A673 (cell line): ENCODE data around the gene CAPN8. TPM values are rescaled to one million over a fixed set of nuclear protein-coding genes. Genes with fewer than 3 reads are reported as not detected.

ENCODE experiments used
- BruUV-seq: library from RNA; stranded (reverse); fragments of 400-500 nt; replicated peaks from 2 replicates; lab custom pipeline; 2021; lab: Mats Ljungman, UMichigan
- CTCF ChIA-PET: fragments of 300-600 bp; sonication (Branson Sonifier 250); formaldehyde crosslinking; loops from one replicate; lab custom pipeline; 2022; ENCODE audit warnings: antibody characterized with exemption; lab: Charles Lee
- POLR2A ChIA-PET: fragments of 300-600 bp; sonication (Branson Sonifier 250); formaldehyde crosslinking; loops from one replicate; lab custom pipeline; 2022; ENCODE audit warnings: antibody characterized with exemption; ENCODE audit not compliant: low non-redundant PET; lab: Charles Lee
- DNase-seq: peaks from one replicate; pipeline ENCODE4 v3.0.0-alpha.2; 2015; ENCODE audit warnings: low spot score
- H3K27ac ChIP-seq: fragments of 200-600 bp; sonication (generic); 2 replicates; pipeline ENCODE4 v1.5.1; 2016; ENCODE audit warnings: mixed run types, low read depth, mild to moderate bottlenecking, mixed read lengths, antibody characterized with exemption, low read length; ENCODE audit not compliant: poor library complexity, severe bottlenecking
- H3K27me3 ChIP-seq: fragments of 200-600 bp; sonication (generic); replicated peaks from 2 replicates; pipeline ENCODE4 v1.6.1; 2017; ENCODE audit warnings: mixed run types, low read depth, mild to moderate bottlenecking, mixed read lengths, antibody characterized with exemption, low read length; ENCODE audit not compliant: insufficient read depth, poor library complexity
- H3K36me3 ChIP-seq: fragments of 200-600 bp; sonication (generic); 2 replicates; pipeline ENCODE4 v1.6.1; 2016; ENCODE audit warnings: mixed run types, mild to moderate bottlenecking, mixed read lengths, antibody characterized with exemption, low read length; ENCODE audit not compliant: insufficient read depth, poor library complexity, severe bottlenecking
- H3K4me1 ChIP-seq: fragments of 200-600 bp; sonication (generic); 2 replicates; pipeline ENCODE4 v1.6.1; 2017; ENCODE audit warnings: mixed run types, mild to moderate bottlenecking, mixed read lengths, antibody characterized with exemption, low read length; ENCODE audit not compliant: insufficient read depth, poor library complexity, severe bottlenecking
- H3K4me3 ChIP-seq: fragments of 200-600 bp; sonication (generic); 2 replicates; pipeline ENCODE4 v1.5.1; 2016; ENCODE audit warnings: low read depth, mixed run types, mild to moderate bottlenecking, mixed read lengths, low read length; ENCODE audit not compliant: poor library complexity, severe bottlenecking
- H3K9me3 ChIP-seq: fragments of 200-600 bp; sonication (generic); 2 replicates; pipeline ENCODE4 v1.6.1; 2016; ENCODE audit warnings: mixed run types, low read depth, mild to moderate bottlenecking, mixed read lengths, antibody characterized with exemption, low read length; ENCODE audit not compliant: poor library complexity, severe bottlenecking
- EZH2 ChIP-seq: fragments of 200-600 bp; sonication (generic); IDR thresholded peaks from 2 replicates; pipeline ENCODE4 v1.6.1; 2017; ENCODE audit warnings: borderline replicate concordance, low read depth, mild to moderate bottlenecking, mixed read lengths, antibody characterized with exemption, low read length; ENCODE audit not compliant: poor library complexity, severe bottlenecking
- intact Hi-C: fragments of 100-400 bp; cut with micrococcal nuclease; formaldehyde crosslinking; loops from one replicate; pipeline ENCODE4 v1.10.0; 2022; ENCODE audit not compliant: unreplicated experiment
- total RNA-seq: library from RNA; stranded (reverse); gene quantifications from 2 replicates; pipeline ENCODE4 v1.2.3, GENCODE V29; 2021
- TF ChIP-seq, protein P1 (sequence below): fragments of 300-800, 200-600 bp; sonication (generic); conservative IDR thresholded peaks from 2 replicates; pipeline ENCODE4 v1.5.1; 2017; ENCODE audit warnings: low read depth, mild to moderate bottlenecking, antibody characterized with exemption, low read length, moderate library complexity, mixed read lengths

Gene CAPN8
- total RNA-seq, 1 experiment from 2014 or later = not detected

DNA sequence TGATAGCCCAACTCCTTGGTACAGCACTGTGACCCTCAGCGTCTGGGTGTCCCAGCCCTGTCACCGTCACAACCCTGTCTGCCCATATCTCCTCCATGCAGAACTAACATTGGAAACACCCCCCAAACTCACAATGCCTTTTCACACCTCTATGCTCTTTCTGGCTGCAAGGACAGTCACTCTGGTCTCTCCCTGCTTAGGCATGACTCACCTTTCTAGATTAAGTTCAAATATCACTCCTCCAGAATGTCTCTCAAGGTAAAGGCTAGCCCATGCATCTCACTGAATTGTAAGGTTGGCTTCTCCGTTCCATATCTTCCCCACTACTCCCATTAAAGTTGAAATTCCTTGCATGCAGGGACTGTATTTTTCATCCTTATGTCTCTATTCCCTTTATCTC, 17.0 kb upstream of the CAPN8 start:
- Histone ChIP-seq H3K27ac (no peak overlapping the region), H3K4me1 (no peaks in the 10 kb centered on the region), H3K9me3 (no peaks in the 10 kb centered on the region), H3K27me3 (no peaks in the 10 kb centered on the region), H3K4me3 (no peak overlapping the region), H3K36me3 (no peaks in the 10 kb centered on the region)
- BruUV-seq = no TSS peak
- intact Hi-C loops = loop anchor here (5.0 to 10.0 kb wide), 2 partner anchors 890 to 948 kb away; partner anchors contain the start of gene FAM177B
- no peak for DNase-seq
- TF ChIP-seq EZH2 = no peak
- TF ChIP-seq, protein P1, sequence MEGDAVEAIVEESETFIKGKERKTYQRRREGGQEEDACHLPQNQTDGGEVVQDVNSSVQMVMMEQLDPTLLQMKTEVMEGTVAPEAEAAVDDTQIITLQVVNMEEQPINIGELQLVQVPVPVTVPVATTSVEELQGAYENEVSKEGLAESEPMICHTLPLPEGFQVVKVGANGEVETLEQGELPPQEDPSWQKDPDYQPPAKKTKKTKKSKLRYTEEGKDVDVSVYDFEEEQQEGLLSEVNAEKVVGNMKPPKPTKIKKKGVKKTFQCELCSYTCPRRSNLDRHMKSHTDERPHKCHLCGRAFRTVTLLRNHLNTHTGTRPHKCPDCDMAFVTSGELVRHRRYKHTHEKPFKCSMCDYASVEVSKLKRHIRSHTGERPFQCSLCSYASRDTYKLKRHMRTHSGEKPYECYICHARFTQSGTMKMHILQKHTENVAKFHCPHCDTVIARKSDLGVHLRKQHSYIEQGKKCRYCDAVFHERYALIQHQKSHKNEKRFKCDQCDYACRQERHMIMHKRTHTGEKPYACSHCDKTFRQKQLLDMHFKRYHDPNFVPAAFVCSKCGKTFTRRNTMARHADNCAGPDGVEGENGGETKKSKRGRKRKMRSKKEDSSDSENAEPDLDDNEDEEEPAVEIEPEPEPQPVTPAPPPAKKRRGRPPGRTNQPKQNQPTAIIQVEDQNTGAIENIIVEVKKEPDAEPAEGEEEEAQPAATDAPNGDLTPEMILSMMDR = no peak
- CTCF ChIA-PET = interaction anchor here (1.7 kb wide), 1 partner anchor 549 kb away, joined by 14 read pairs; no protein-coding TSS in a partner anchor
- POLR2A ChIA-PET = no interaction called here

DNA sequence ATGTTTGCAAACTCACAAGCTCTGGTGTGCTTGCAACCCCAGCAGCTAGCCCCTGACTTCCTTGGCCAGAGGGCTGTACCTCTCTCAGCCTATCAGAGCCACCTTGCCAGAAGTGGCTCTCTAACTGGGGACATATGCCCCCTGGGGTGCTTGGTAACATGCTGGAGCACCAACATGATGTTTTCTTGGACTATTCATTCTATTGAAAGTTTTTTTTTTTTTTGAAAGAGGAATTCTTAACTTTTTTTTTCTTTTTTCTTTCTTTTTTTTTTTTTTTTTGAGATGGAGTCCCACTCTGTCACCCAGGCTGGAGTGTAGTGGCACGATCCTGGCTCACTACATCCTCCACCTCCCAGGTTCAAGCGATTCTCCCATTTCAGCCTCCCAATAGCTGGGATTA, 14.7 kb upstream of the CAPN8 start:
- intact Hi-C loops = loop anchor here (5.0 to 10.0 kb wide), 2 partner anchors 888 to 945 kb away; partner anchors contain the start of gene FAM177B
- POLR2A ChIA-PET = no interaction called here
- CTCF ChIA-PET = no interaction called here
- no peak overlapping the region for H3K27ac ChIP-seq
- H3K9me3 ChIP-seq = no peaks in the 10 kb centered on the region
- no TSS peak for BruUV-seq
- H3K36me3 ChIP-seq = no peaks in the 10 kb centered on the region
- DNase-seq = no peak
- no peaks in the 10 kb centered on the region for H3K4me1 ChIP-seq
- no peaks in the 10 kb centered on the region for H3K27me3 ChIP-seq
- TF ChIP-seq, protein P1 = no peak
- no peak for TF ChIP-seq EZH2
- H3K4me3 ChIP-seq = no peak overlapping the region

DNA sequence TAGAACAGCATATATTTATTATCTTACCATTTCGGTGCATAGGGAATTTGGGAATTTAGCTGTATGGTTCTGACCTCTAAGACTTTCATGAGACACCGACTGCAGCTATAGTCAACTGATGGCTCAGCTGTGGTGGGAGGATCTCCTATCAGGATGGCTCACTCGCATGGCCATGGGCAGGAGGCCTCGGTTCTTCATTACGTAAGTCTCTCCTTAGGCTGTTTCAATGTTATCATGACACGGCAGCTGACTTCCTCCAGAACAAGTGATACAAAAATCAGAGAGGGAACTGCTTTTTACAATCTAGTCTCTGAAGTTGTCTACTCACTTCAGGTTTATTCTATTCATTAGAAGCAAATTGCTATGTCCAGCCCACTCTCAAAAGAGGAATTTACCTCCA, 13.3 kb upstream of the CAPN8 start:
- CTCF ChIA-PET = no interaction called here
- no peaks in the 10 kb centered on the region for H3K27me3 ChIP-seq
- no peaks in the 10 kb centered on the region for H3K4me1 ChIP-seq
- DNase-seq = no peak
- no TSS peak for BruUV-seq
- H3K27ac ChIP-seq = no peak overlapping the region
- no peak overlapping the region for H3K4me3 ChIP-seq
- no peaks in the 10 kb centered on the region for H3K9me3 ChIP-seq
- no peaks in the 10 kb centered on the region for H3K36me3 ChIP-seq
- no peak for TF ChIP-seq EZH2
- TF ChIP-seq, protein P1 = no peak
- POLR2A ChIA-PET = no interaction called here
- intact Hi-C loops = no loop called here
